Transverse colon (tissue), 3 donors: Measurements from ENCODE around the gene NRXN2.

Source experiments
- CTCF ChIP-seq, 5 experiments: fragments of 200-600 bp in 3 of 5; fragments of 450-650 bp in 2 of 5; sonication (generic) in 3 of 5; IDR thresholded peaks; 1 replicate in 2 of 5; 2 replicates in 3 of 5; pipeline ENCODE4 v1.5.1; 2016 to 2017; ENCODE audit warnings: antibody characterized with exemption in 5 of 5, inconsistent platforms in 3 of 5, mild to moderate bottlenecking in 2 of 5, moderate library complexity in 1 of 5
- EP300 ChIP-seq: sonication (generic); formaldehyde crosslinking; IDR thresholded peaks from one replicate; pipeline ENCODE4 v1.6.1; 2017; ENCODE audit warnings: antibody characterized with exemption, low read depth
- POLR2A ChIP-seq: fragments of 450-650 bp; IDR thresholded peaks from one replicate; pipeline ENCODE4 v1.6.1; 2016; ENCODE audit warnings: antibody characterized with exemption, mild to moderate bottlenecking, moderate library complexity

GRCh38 chr11:64566915-64567891 lies 155.8 kb downstream of the NRXN2 start:
- TF ChIP-seq CTCF (IDR thresholded peaks at IDR 0.05) (no peak), POLR2A (no peak), EP300 (no peak)
